HG02759 (cell line): Measurements from ENCODE around the gene FCER2.
A peak's percentile ranks its signal among the peaks of the same experiment; 100 is the strongest.
"Not testable (repeated sequence)": the region's sequence is repeated elsewhere in the genome, so short reads cannot be mapped to it uniquely, and the experiment has no call there.

Experiments
- ATAC-seq: cut with Tn5 transposase; IDR thresholded peaks from one replicate; pipeline ENCODE4 v1.9.1; 2021; ENCODE audit warnings: mild to moderate bottlenecking, moderate library complexity; ENCODE audit not compliant: unreplicated experiment

FCER2 gene

GRCh38 chr19:7701654-7702457, at the start of gene FCER2:
Gene FCER2 (minus strand): TSS chr19:7702131. CDS start chr19:7699760, 2,371 bp downstream.
- ATAC-seq, result peak; percentile 58

- ATAC-seq, result no peak
Measured at GRCh38 chr19:7751157-7751783, 49.3 kb upstream of the FCER2 start.

GRCh38 chr19:7748756-7749155, 46.8 kb upstream of the FCER2 start:
- no peak for ATAC-seq

GRCh38 chr19:7748171-7748570, 46.2 kb upstream of the FCER2 start:
- ATAC-seq, result no peak

- ATAC-seq, result no peak
Measured at GRCh38 chr19:7746903-7747884, 45.3 kb upstream of the FCER2 start, which contains the start of gene CD209. Gene CD209 (minus strand): TSS chr19:7747534. CDS start chr19:7747511, 23 bp downstream.

- not testable (repeated sequence) for ATAC-seq
Measured at GRCh38 chr19:7746306-7746705, 44.4 kb upstream of the FCER2 start.

- no peak for ATAC-seq
Measured at GRCh38 chr19:7744871-7745650, 43.1 kb upstream of the FCER2 start.

GRCh38 chr19:7744199-7744786, 42.4 kb upstream of the FCER2 start:
- ATAC-seq, result no peak

GRCh38 chr19:7743425-7743841, 41.5 kb upstream of the FCER2 start:
- ATAC-seq, result peak; percentile 82

- no peak for ATAC-seq
Measured at GRCh38 chr19:7742991-7743390, 41.1 kb upstream of the FCER2 start.

- ATAC-seq, result no peak
Measured at GRCh38 chr19:7742575-7742974, 40.6 kb upstream of the FCER2 start.

- no peak for ATAC-seq
Measured at GRCh38 chr19:7740682-7741054, 38.7 kb upstream of the FCER2 start.

GRCh38 chr19:7739801-7740681, 38.1 kb upstream of the FCER2 start:
- no peak for ATAC-seq

GRCh38 chr19:7739211-7739755, 37.4 kb upstream of the FCER2 start:
- no peak for ATAC-seq

GRCh38 chr19:7738023-7738422, 36.1 kb upstream of the FCER2 start:
- ATAC-seq, result no peak

GRCh38 chr19:7737215-7737614, 35.3 kb upstream of the FCER2 start:
- ATAC-seq, result no peak

- no peak for ATAC-seq
Measured at GRCh38 chr19:7736148-7736547, 34.2 kb upstream of the FCER2 start.
